ENCODE measurements around the gene CRYBG1.

CRYBG1 gene
- total RNA-seq, result 278 to 342 reads per million in 2 donors

GRCh38 chr6:106360410-106360988 is at the start of gene CRYBG1:
TSS of gene CRYBG1 (plus strand) at chr6:106360717. CDS start at chr6:106360909, 192 bp downstream.
- peak; percentile 73 for DNase-seq

- DNase-seq, result no peak
Observed at GRCh38 chr6:106315765-106316374, 44.6 kb upstream of the CRYBG1 start.

- no peak for DNase-seq
Observed at GRCh38 chr6:106316375-106316766, 44.1 kb upstream of the CRYBG1 start.

- DNase-seq, result no peak
Observed at GRCh38 chr6:106318061-106318460, 42.5 kb upstream of the CRYBG1 start.

- DNase-seq, result no peak
Observed at GRCh38 chr6:106318851-106319250, 41.7 kb upstream of the CRYBG1 start.

- DNase-seq, result no peak
Observed at GRCh38 chr6:106321940-106322339, 38.6 kb upstream of the CRYBG1 start.

- DNase-seq, result no peak
Observed at GRCh38 chr6:106324726-106325335, 35.7 kb upstream of the CRYBG1 start.

GRCh38 chr6:106325336-106326178 is 35.0 kb upstream of the CRYBG1 start, which contains the start of gene ATG5:
TSS of gene ATG5 (minus strand) at chr6:106325760. CDS start at chr6:106316208, 9,552 bp downstream.
- peak; percentile 100 for DNase-seq

- peak; percentile 28 for DNase-seq
Observed at GRCh38 chr6:106334646-106335448, 25.7 kb upstream of the CRYBG1 start.

GRCh38 chr6:106339334-106340029 is 21.0 kb upstream of the CRYBG1 start:
- DNase-seq, result peak; percentile 15

- DNase-seq, result no peak
Observed at GRCh38 chr6:106347219-106347618, 13.3 kb upstream of the CRYBG1 start.

GRCh38 chr6:106356378-106356777 is 4.1 kb upstream of the CRYBG1 start:
- no peak for DNase-seq

- no peak for DNase-seq
Observed at GRCh38 chr6:106359959-106360409, 533 bp upstream of the CRYBG1 start.

- DNase-seq, result peak; percentile 4
Observed at GRCh38 chr6:106360989-106361430, 493 bp downstream of the CRYBG1 start.

- DNase-seq, result no peak
Observed at GRCh38 chr6:106363401-106364138, 3.1 kb downstream of the CRYBG1 start.

GRCh38 chr6:106369739-106370138 is 9.2 kb downstream of the CRYBG1 start:
- no peak for DNase-seq

- no peak for DNase-seq
Observed at GRCh38 chr6:106370639-106371038, 10.1 kb downstream of the CRYBG1 start.

- no peak for DNase-seq
Observed at GRCh38 chr6:106372838-106373501, 12.5 kb downstream of the CRYBG1 start.

GRCh38 chr6:106373502-106374239 is 13.2 kb downstream of the CRYBG1 start:
- DNase-seq, result no peak
